ENCODE measurements around the gene ZDHHC1. TPM values are rescaled to one million over a fixed set of nuclear protein-coding genes. Genes with fewer than 3 reads are reported as not detected.
"Not testable (repeated sequence)": the region's sequence is repeated elsewhere in the genome, so short reads cannot be mapped to it uniquely, and the experiment has no call there.

ZDHHC1 gene
- total RNA-seq, 2 donors from 2014 or later = 0.35 TPM; not detected in 1

DNA sequence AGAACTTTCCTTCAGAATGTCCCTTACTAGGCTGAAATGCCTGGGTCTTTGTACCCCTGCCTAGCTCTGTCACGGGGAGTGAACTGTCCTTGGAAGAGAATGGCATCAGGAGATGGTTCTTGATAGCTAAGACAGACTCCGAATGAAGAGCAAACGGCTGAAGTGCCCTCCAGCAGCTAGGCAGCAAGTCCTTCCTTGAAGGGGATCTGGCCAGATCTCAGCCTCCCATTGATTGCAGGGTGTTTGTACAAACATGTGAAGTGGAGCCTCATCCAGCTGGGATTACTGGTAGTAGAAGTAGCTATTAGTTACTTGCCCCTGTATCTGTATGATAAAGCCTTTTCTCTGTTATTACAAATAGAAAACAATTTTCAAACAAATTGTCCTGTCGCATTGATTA, 58.7 kb downstream of the ZDHHC1 start:
- Mint-ChIP-seq H3K4me1 (peaks cover 5% of the 10 kb centered on the region), H3K36me3 (ENCODE audit: low read depth) (peaks cover 12% of the 10 kb centered on the region), H3K27ac (no peak overlapping the region), H3K27me3 (peaks cover 44% of the 10 kb centered on the region), H3K4me3 (no peak overlapping the region)
- ATAC-seq = no peak
- H3K9me3 ChIP-seq (ENCODE audit: control insufficient read depth, low read length, poor library complexity, severe bottlenecking) = no peaks in the 10 kb centered on the region
- no peak for DNase-seq

- peaks cover 5% of the 10 kb centered on the region for H3K4me1 Mint-ChIP-seq
These were observed 59.9 kb downstream of the ZDHHC1 start for GRCh38 chr16:67356396-67356795.

DNA sequence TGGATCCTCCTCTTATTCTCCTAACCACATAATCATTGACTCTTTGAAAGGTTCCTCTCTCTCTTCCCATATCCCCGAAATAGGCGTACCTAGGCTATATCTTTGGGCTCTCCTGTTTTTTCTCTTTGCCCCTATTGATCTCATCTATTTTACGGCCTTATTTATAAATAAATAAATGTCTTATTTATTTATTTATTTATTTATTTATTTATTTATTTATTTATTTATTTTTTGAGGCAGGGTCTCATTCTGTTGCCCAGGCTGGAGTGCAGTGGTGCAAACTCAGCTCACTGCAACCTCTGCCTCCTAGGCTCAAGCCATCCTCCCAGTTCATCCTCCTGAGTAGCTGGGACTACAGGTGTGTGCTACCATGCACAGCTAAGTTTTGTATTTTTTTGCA, 63.8 kb downstream of the ZDHHC1 start:
- H3K9me3 ChIP-seq (ENCODE audit: control insufficient read depth, low read length, poor library complexity, severe bottlenecking); H3K27ac Mint-ChIP-seq; ATAC-seq; H3K36me3 Mint-ChIP-seq (ENCODE audit: low read depth); H3K4me3 Mint-ChIP-seq; DNase-seq; H3K4me1 Mint-ChIP-seq: not testable (repeated sequence)
- H3K27me3 Mint-ChIP-seq = peaks cover 30% of the 10 kb centered on the region

More at GRCh38 chr16:67356396-67356795, 59.9 kb downstream of the ZDHHC1 start:
- ATAC-seq (no peak), DNase-seq (no peak)
- Mint-ChIP-seq H3K27me3 (peaks cover 44% of the 10 kb centered on the region), H3K36me3 (ENCODE audit: low read depth) (peaks cover 12% of the 10 kb centered on the region), H3K27ac (no peak overlapping the region), H3K4me3 (no peak overlapping the region)
- H3K9me3 ChIP-seq (ENCODE audit: control insufficient read depth, low read length, poor library complexity, severe bottlenecking) = no peaks in the 10 kb centered on the region

DNA sequence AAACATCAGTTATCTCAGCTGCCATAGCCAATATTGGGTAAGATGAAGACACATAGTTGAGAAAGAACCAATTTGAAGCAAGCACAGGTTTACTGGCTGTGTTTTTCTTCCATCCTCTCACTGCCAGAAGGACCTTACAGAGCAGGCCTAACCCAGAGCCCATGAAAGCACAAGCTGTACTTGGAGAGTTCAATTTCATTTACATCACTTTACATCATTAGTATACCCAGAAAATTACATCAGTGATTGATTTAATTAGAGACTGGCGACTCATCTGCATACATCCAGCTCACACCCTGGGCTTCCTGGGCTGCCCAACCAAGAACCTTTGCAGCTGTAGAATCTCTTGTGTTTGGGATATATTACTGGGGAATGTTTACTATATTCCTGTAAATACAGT, 66.0 kb downstream of the ZDHHC1 start:
- Mint-ChIP-seq H3K4me1 (no peaks in the 10 kb centered on the region), H3K27ac (no peak overlapping the region), H3K27me3 (peaks cover 23% of the 10 kb centered on the region), H3K4me3 (no peak overlapping the region), H3K36me3 (ENCODE audit: low read depth) (peaks cover 2% of the 10 kb centered on the region)
- ATAC-seq = no peak
- H3K9me3 ChIP-seq (ENCODE audit: control insufficient read depth, low read length, poor library complexity, severe bottlenecking) = no peaks in the 10 kb centered on the region
- DNase-seq = no peak

DNA sequence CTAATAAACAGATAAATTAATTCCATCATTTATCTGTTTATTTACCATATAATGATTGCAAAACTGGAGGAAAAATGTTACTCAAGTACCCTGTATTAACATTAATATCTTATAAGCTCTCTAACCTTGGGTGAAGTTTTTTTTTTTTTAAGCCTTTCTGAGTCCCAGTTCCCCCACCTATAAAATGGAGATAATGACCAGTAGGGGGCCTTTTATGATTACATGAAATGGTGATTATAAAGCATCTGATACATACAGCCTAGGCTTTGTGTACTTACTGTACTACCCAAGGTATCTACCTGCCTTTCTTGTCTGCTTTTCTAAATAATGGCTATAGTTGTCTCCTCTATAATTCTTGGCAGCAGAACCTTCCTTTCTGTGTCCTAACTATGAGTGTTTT, 67.1 kb downstream of the ZDHHC1 start:
- DNase-seq = no peak
- H3K27ac Mint-ChIP-seq = no peak overlapping the region
- no peaks in the 10 kb centered on the region for H3K4me1 Mint-ChIP-seq
- H3K4me3 Mint-ChIP-seq = no peak overlapping the region
- H3K36me3 Mint-ChIP-seq (ENCODE audit: low read depth) = peaks cover 2% of the 10 kb centered on the region
- H3K9me3 ChIP-seq (ENCODE audit: control insufficient read depth, low read length, poor library complexity, severe bottlenecking) = no peaks in the 10 kb centered on the region
- peak; percentile 44 for ATAC-seq
- H3K27me3 Mint-ChIP-seq = peaks cover 22% of the 10 kb centered on the region

DNA sequence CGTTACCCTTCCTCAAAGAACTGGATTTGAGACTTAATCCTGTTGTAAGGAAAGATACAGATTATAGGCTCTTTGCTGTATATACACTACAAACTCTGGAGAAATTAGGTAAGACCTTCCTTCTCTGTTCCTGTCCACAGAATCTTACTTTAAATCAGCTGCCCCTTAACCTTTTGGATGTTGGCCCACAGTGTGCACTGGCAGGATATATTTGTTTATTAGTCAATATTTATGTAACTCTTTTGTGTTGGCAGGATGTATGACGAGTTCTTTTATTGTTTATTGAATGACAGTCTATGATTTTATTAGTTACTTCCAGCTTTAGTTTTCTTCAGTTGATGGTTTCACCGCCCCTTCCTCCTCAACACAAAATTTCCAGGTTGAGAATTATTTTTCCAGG, 69.9 kb downstream of the ZDHHC1 start:
- no peak for ATAC-seq
- no peaks in the 10 kb centered on the region for H3K9me3 ChIP-seq (ENCODE audit: control insufficient read depth, low read length, poor library complexity, severe bottlenecking)
- DNase-seq = no peak
- Mint-ChIP-seq H3K4me3 (no peak overlapping the region), H3K36me3 (ENCODE audit: low read depth) (peaks cover 5% of the 10 kb centered on the region), H3K27ac (no peak overlapping the region), H3K27me3 (peaks cover 18% of the 10 kb centered on the region), H3K4me1 (peaks cover 2% of the 10 kb centered on the region)

GRCh38 chr16:67345401-67345800, 70.9 kb downstream of the ZDHHC1 start:
- Mint-ChIP-seq H3K27me3 (peaks cover 18% of the 10 kb centered on the region), H3K36me3 (ENCODE audit: low read depth) (peaks cover 5% of the 10 kb centered on the region), H3K4me1 (peaks cover 2% of the 10 kb centered on the region), H3K27ac (no peak overlapping the region), H3K4me3 (no peak overlapping the region)
- H3K9me3 ChIP-seq (ENCODE audit: control insufficient read depth, low read length, poor library complexity, severe bottlenecking) = no peaks in the 10 kb centered on the region
- ATAC-seq (no peak), DNase-seq (no peak)

Other genes with a start within 250 kb of the ZDHHC1 start
- gene NOL3, start 245.9 kb downstream of the ZDHHC1 start, total RNA-seq = 1 to 10 TPM; 4.3 to 5.5 TPM
- gene MATCAP1, start 232.5 kb downstream of the ZDHHC1 start, total RNA-seq = 10 to 100 TPM; 16.0 to 19.7 TPM
- not detected for gene EXOC3L1, start 226.3 kb downstream of the ZDHHC1 start, total RNA-seq
- 10 to 100 TPM; 64.6 to 75.1 TPM for gene E2F4, start 224.3 kb downstream of the ZDHHC1 start, total RNA-seq
- gene ELMO3, start 217.3 kb downstream of the ZDHHC1 start, total RNA-seq = 1 to 10 TPM; 2.4 TPM
- 10 to 100 TPM; 27.9 to 28.2 TPM for gene TMEM208, start 189.3 kb downstream of the ZDHHC1 start, total RNA-seq
- gene FHOD1, start 169.0 kb downstream of the ZDHHC1 start, total RNA-seq = 10 to 100 TPM; 45.1 to 48.6 TPM
- 1 to 10 TPM; 1.3 to 1.4 TPM for gene SLC9A5, start 167.5 kb downstream of the ZDHHC1 start, total RNA-seq
- 10 to 100 TPM; 17.8 to 18.4 TPM for gene PLEKHG4, start 136.9 kb downstream of the ZDHHC1 start, total RNA-seq
- not detected for gene KCTD19, start 89.7 kb downstream of the ZDHHC1 start, total RNA-seq
- not detected for gene LRRC36, start 89.7 kb downstream of the ZDHHC1 start, total RNA-seq
- gene TPPP3, start 23.0 kb downstream of the ZDHHC1 start, total RNA-seq = under 1 TPM; 0.29 to 0.70 TPM
- not detected for gene HSD11B2, start 14.6 kb upstream of the ZDHHC1 start, total RNA-seq
- gene ATP6V0D1, start 64.7 kb upstream of the ZDHHC1 start, total RNA-seq = 10 to 100 TPM; 76.4 to 87.5 TPM
- not detected for gene AGRP, start 67.1 kb upstream of the ZDHHC1 start, total RNA-seq
- 10 to 100 TPM; 46.5 to 66.0 TPM for gene RIPOR1, start 112.4 kb upstream of the ZDHHC1 start, total RNA-seq
- 10 to 100 TPM; 48.5 to 57.8 TPM for gene CTCF, start 146.0 kb upstream of the ZDHHC1 start, total RNA-seq
- gene CARMIL2, start 228.7 kb upstream of the ZDHHC1 start, total RNA-seq = 100 to 1,000 TPM; 144 to 145 TPM
- 10 to 100 TPM; 29.5 to 38.7 TPM for gene ACD, start 243.8 kb upstream of the ZDHHC1 start, total RNA-seq
- 1 to 10 TPM; 6.3 to 7.9 TPM for gene PARD6A, start 244.5 kb upstream of the ZDHHC1 start, total RNA-seq